Measurements from ENCODE around the gene RGSL1. TPM values are rescaled to one million over a fixed set of nuclear protein-coding genes. Genes with fewer than 3 reads are reported as not detected.

Gene RGSL1
- total RNA-seq, 1 donor from 2014 or later, result not detected

DNA sequence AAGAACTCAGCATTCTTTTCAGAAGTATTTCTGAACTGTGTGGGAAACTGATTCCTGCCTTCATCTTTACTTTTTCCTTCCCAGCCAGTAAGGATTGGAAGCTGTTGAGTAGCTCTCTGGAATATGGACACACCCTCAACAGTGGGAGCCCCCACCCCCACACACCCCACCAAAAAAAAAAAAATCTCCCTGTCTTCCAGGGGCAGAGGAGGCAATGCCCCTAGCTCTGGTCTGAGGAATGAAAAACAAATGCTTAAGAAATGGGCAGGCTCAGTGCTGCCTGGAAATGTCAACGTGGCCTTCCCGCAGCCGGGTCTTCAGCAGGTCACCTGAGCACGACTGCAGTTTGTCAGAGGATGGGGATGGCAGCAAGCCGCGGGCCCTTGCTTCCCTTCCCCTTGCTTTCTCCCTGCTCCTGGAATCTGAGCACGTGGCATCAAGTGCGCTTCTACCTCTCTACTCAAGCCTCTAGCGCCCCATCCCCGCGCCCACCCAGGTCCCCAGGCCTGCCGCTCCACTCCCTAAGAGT lies 153.8 kb downstream of the RGSL1 start:
- peak overlapping the region; percentile 43 to 81 (median 55) for H3K9ac ChIP-seq (ENCODE audit: low read depth in 1 of 3, low read length in 3 of 3)
- peak overlapping the region; percentile 57 to 82 (median 74) for H3K4me3 ChIP-seq (ENCODE audit: low read length in 3 of 3)
- peak overlapping the region; percentile 75 for H3K27ac ChIP-seq (ENCODE audit: low read depth, low read length)
- H3K4me1 ChIP-seq (ENCODE audit: control insufficient read depth in 3 of 3, insufficient read depth in 3 of 3, low read length in 3 of 3), result peaks cover 53 to 62% (median 60%) of the 10 kb centered on the region in 3 donors
- no peaks in the 10 kb centered on the region for H3K9me3 ChIP-seq (ENCODE audit: control insufficient read depth in 3 of 3, low read length in 3 of 3)
- no peaks in the 10 kb centered on the region for H3K27me3 ChIP-seq (ENCODE audit: control insufficient read depth in 3 of 3, insufficient read depth in 3 of 3, low read length in 3 of 3)
- H3K36me3 ChIP-seq (ENCODE audit: control insufficient read depth in 3 of 3, insufficient read depth in 3 of 3, low read length in 3 of 3), result peaks cover 7 to 17% (median 13%) of the 10 kb centered on the region in 3 donors

DNA sequence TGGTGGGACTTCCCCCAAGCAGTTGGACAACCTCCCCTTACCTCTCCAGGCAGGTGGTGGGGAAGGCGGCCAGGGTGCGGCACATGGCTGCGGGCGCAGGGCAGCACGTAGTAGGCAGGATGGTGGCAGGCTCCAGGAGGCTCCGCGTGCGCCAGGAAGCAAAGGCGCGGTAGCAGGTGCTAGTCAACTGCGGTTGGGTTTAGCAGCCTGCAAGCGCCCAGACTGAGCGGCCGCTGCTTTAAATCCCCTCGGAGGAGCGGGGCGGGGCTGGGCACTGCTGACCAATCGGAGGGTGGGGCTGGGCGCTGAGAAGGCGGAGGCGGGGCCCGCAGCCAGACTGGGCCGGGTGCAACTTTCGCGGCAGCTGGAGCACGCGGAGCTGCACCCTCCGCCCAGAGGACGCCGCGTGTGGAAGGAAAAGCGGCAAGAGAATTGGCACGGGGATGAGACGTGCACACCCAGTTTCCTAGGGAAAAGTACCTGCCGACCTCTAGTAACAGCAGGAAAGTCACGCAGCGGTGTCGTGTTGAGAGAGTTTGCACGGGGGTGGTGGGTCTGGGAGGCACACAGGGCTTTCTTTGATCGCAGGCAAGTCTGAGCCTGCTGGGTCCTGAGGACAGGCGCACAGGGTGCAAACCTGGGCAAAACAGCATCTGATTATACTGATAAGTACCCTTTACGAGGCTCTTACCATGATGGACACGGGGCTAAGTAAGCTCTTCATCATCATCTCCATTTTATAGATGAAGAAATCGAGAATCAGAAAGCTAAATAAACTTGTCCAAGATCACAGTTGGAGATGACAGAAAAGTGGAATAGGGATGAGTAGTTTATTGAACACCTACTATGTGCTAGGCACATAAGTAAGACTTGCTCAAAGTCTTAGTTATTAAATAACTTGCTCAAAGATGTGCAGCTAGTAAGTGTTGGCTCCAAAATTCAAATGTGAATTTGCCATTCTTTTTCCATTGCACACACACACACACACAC lies 154.5 kb downstream of the RGSL1 start, which contains the start of gene RGS16:
Gene RGS16 (minus strand): TSS at position 215 of the 990 bp plus-strand sequence. CDS start 130 bp downstream, at position 85.
- no peaks in the 10 kb centered on the region for H3K27me3 ChIP-seq (ENCODE audit: control insufficient read depth in 3 of 3, insufficient read depth in 3 of 3, low read length in 3 of 3)
- H3K27ac ChIP-seq (ENCODE audit: low read depth, low read length), result peak within 1 kb of the TSS; percentile 75
- peaks cover 7 to 14% (median 12%) of the 10 kb centered on the region in 3 donors for H3K36me3 ChIP-seq (ENCODE audit: control insufficient read depth in 3 of 3, insufficient read depth in 3 of 3, low read length in 3 of 3)
- H3K9ac ChIP-seq (ENCODE audit: low read depth in 1 of 3, low read length in 3 of 3), result peak within 1 kb of the TSS; percentile 55 to 81 (median 61)
- H3K4me3 ChIP-seq (ENCODE audit: low read length in 3 of 3), result peak within 1 kb of the TSS; percentile 57 to 82 (median 74)
- no peaks in the 10 kb centered on the region for H3K9me3 ChIP-seq (ENCODE audit: control insufficient read depth in 3 of 3, low read length in 3 of 3)
- peaks cover 53 to 62% (median 61%) of the 10 kb centered on the region in 3 donors for H3K4me1 ChIP-seq (ENCODE audit: control insufficient read depth in 3 of 3, insufficient read depth in 3 of 3, low read length in 3 of 3)

DNA sequence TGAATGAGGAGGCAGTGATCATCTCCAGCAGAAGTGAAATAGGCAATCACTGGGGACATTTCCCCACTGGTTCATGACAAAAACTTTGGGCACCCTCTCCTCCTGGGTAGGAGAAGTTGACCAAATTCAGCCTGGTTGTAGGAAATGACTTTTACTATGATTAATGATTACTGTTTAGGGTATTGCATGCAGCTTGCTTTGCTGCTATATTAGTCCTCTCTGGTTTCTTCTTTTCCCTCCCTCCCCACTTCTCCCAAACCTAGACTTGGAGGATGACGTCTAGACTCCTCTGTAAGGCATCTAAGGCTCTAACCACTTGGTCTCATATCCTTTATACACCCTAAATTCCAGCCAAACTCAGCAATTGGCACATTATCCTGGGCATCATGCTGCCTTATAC lies 157.6 kb downstream of the RGSL1 start:
- H3K9ac ChIP-seq (ENCODE audit: low read depth in 1 of 3, low read length in 3 of 3), result no peak overlapping the region

DNA sequence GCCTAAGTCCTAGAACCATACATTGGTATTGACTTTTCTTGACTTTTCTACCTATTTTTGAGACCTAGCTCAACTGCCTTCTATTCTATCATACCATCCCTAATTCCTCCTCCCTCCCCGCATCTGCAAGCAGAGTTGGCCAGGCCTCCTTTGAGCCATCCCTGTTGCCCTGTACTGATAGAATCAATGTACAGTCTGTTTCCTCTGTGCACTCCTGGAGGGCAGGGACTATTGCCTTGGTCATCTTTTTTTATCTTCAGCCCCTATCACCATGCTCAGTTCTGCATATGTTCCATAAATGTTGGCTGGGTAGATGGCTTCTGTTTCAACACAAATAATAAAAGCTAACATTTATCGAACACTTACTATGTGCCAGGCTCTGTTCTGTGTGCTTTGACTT lies 158.3 kb downstream of the RGSL1 start:
- peaks cover 32 to 47% (median 46%) of the 10 kb centered on the region in 3 donors for H3K4me1 ChIP-seq (ENCODE audit: control insufficient read depth in 3 of 3, insufficient read depth in 3 of 3, low read length in 3 of 3)
- H3K27ac ChIP-seq (ENCODE audit: low read depth, low read length), result no peak overlapping the region

More for the DNA sequence above, 157.6 kb downstream of the RGSL1 start:
- Histone ChIP-seq H3K27me3 (ENCODE audit: control insufficient read depth in 3 of 3, insufficient read depth in 3 of 3, low read length in 3 of 3) (no peaks in the 10 kb centered on the region), H3K9me3 (ENCODE audit: control insufficient read depth in 3 of 3, low read length in 3 of 3) (no peaks in the 10 kb centered on the region), H3K4me3 (ENCODE audit: low read length in 3 of 3) (no peak overlapping the region), H3K27ac (ENCODE audit: low read depth, low read length) (no peak overlapping the region), H3K36me3 (ENCODE audit: control insufficient read depth in 3 of 3, insufficient read depth in 3 of 3, low read length in 3 of 3) (no peaks in the 10 kb centered on the region), H3K4me1 (ENCODE audit: control insufficient read depth in 3 of 3, insufficient read depth in 3 of 3, low read length in 3 of 3) (peaks cover 37 to 52% (median 52%) of the 10 kb centered on the region in 3 donors)

DNA sequence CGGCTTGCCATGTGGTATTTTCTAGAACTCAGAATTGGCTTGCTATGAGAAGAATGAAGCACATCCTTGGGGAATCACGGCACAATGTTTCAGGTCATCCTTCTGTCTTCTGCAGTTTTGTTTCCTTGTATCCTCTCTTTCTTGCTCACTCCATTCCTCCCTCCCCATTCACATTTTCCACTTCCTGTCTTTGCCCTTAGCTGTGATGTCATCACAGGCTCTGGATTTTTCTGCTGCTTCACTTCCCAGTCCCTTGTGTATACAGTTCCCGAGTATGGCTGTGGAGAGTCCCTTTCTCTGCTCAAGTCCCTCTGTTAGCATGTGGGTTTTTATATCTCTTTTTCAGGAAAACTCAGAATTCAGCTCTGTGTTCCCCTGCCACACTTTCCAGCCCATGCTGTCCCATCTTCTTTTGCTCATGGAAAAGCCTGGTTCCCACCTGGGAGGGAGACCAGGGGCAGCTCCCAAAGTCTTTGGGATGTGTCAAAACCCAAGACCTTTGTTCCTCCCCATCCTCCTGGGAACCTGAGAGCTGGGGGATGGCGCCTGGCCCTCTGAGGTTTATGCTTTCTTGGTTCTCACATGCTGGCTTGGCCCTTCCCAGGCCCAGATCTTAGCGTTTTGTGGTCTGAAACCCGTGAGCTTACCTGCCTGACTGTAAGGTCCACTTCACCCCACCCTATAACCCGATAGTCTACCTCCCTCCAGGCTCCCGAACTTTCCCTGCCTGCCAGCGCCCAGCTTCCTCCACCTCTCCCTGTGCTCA lies 159.1 kb downstream of the RGSL1 start:
- Histone ChIP-seq H3K27me3 (ENCODE audit: control insufficient read depth in 3 of 3, insufficient read depth in 3 of 3, low read length in 3 of 3) (no peaks in the 10 kb centered on the region), H3K9me3 (ENCODE audit: control insufficient read depth in 3 of 3, low read length in 3 of 3) (no peaks in the 10 kb centered on the region), H3K27ac (ENCODE audit: low read depth, low read length) (peak overlapping the region; percentile 51), H3K36me3 (ENCODE audit: control insufficient read depth in 3 of 3, insufficient read depth in 3 of 3, low read length in 3 of 3) (no peaks in the 10 kb centered on the region), H3K4me3 (ENCODE audit: low read length in 3 of 3) (no peak overlapping the region), H3K4me1 (ENCODE audit: control insufficient read depth in 3 of 3, insufficient read depth in 3 of 3, low read length in 3 of 3) (peaks cover 30 to 44% (median 44%) of the 10 kb centered on the region in 3 donors), H3K9ac (ENCODE audit: low read depth in 1 of 3, low read length in 3 of 3) (no peak overlapping the region)

More for the DNA sequence above, 158.3 kb downstream of the RGSL1 start:
- H3K36me3 ChIP-seq (ENCODE audit: control insufficient read depth in 3 of 3, insufficient read depth in 3 of 3, low read length in 3 of 3), result no peaks in the 10 kb centered on the region
- H3K9me3 ChIP-seq (ENCODE audit: control insufficient read depth in 3 of 3, low read length in 3 of 3), result no peaks in the 10 kb centered on the region
- H3K4me3 ChIP-seq (ENCODE audit: low read length in 3 of 3), result no peak overlapping the region
- no peaks in the 10 kb centered on the region for H3K27me3 ChIP-seq (ENCODE audit: control insufficient read depth in 3 of 3, insufficient read depth in 3 of 3, low read length in 3 of 3)
- no peak overlapping the region for H3K9ac ChIP-seq (ENCODE audit: low read depth in 1 of 3, low read length in 3 of 3)

Small RNA genes lying within 50 kb of the gene (small RNA-seq; reads per million reads assigned to genes)
- not detected for gene RF00017

Other genes starting within 250 kb of the RGSL1 start
- gene GLUL, start 58.4 kb upstream of the RGSL1 start, total RNA-seq, result 435 TPM
- gene TEDDM1, start 49.5 kb upstream of the RGSL1 start, total RNA-seq, result not detected
- gene RNASEL, start 139.1 kb downstream of the RGSL1 start, total RNA-seq, result 4.2 TPM
- 7.8 TPM for gene RGS16, start 154.2 kb downstream of the RGSL1 start, total RNA-seq
- not detected for gene RGS8, start 234.4 kb downstream of the RGSL1 start, total RNA-seq

All from skeletal muscle tissue (tissue), 5 donors.